ENCODE results near the gene GPR137B. TPM values are rescaled to one million over a fixed set of nuclear protein-coding genes. Genes with fewer than 3 reads are reported as not detected.

GPR137B gene
- total and polyA plus RNA-seq, 2 of the 8 experiments (the other 6 are each of a cell fraction or from before 2014, with no cell fraction given) = 6.9 to 7.7 TPM

GRCh38 chr1:236161230-236161629 lies 18.9 kb downstream of the GPR137B start:
- no peaks in the 10 kb centered on the region for H3K4me1 ChIP-seq (replicated peaks in 1 of 4; ENCODE audit: control insufficient read depth in 3 of 4, insufficient read depth in 4 of 4, low read length in 3 of 4)
- H4K8ac ChIP-seq (ENCODE audit: extremely low read depth, insufficient read depth, low read length) = no peak overlapping the region
- H3K9me3 ChIP-seq (ENCODE audit: insufficient read depth in 2 of 2, low read depth in 1 of 2, low read length in 1 of 2) = peaks cover 15 to 19% of the 10 kb centered on the region in 2 experiments
- no peak overlapping the region for H3K9ac ChIP-seq (replicated peaks in 1 of 4; ENCODE audit: extremely low read depth in 1 of 4, low read depth in 3 of 4, low read length in 3 of 4)
- H3K36me3 ChIP-seq (ENCODE audit: control insufficient read depth in 2 of 4, insufficient read depth in 4 of 4, low read length in 3 of 4) = no peaks in the 10 kb centered on the region; a peak in 1 of 8 replicates
- WGBS, 2 experiments (ENCODE audit: extremely low coverage in 1 of 2, insufficient coverage in 1 of 2, insufficient read length in 1 of 2, insufficient replicate concordance in 2 of 2, low coverage in 1 of 2, low lambda C conversion rate in 2 of 2, missing lambda C conversion rate in 1 of 2) = 80 to 100% methylated on average over 4 to 9 of the region's 9 CpGs
- H3K23ac ChIP-seq (ENCODE audit: insufficient read length) = no peak overlapping the region
- H3K23me2 ChIP-seq (ENCODE audit: low read depth, low read length) = no peaks in the 10 kb centered on the region; the same call in 1 of the 2 replicates
- H3K56ac ChIP-seq (replicated peaks; ENCODE audit: insufficient read length, low read depth, low read length) = no peak overlapping the region
- H3K4me2 ChIP-seq (ENCODE audit: insufficient read depth in 1 of 2, low read depth in 2 of 2, low read length in 2 of 2) = no peak overlapping the region
- H3K27me3 ChIP-seq (replicated peaks in 1 of 4; ENCODE audit: control insufficient read depth in 3 of 4, extremely low read depth in 1 of 4, insufficient read depth in 3 of 4, low read length in 3 of 4) = no peaks in the 10 kb centered on the region
- peaks cover 0 to under 1% of the 10 kb centered on the region in 2 experiments for H4K20me1 ChIP-seq (replicated peaks in 1 of 2; ENCODE audit: control insufficient read depth in 1 of 2, insufficient read depth in 2 of 2, low read length in 2 of 2)
- H2BK120ac ChIP-seq (replicated peaks; ENCODE audit: low read depth, low read length) = no peak overlapping the region
- H3K18ac ChIP-seq (ENCODE audit: extremely low read depth, low read length) = no peak overlapping the region
- H4K91ac ChIP-seq (replicated peaks; ENCODE audit: insufficient read length, low read length) = no peak overlapping the region
- FAIRE-seq = no peak
- ChIA-PET POLR2A (ENCODE audit: partially characterized antibody) (interaction anchor here (1.0 kb wide), 1 partner anchor 10 kb away, joined by 4 read pairs; no protein-coding TSS in a partner anchor), CTCF (ENCODE audit: partially characterized antibody) (no interaction called here)
- H2BK20ac ChIP-seq (ENCODE audit: low read length) = no peak overlapping the region
- no peak overlapping the region for H2BK5ac ChIP-seq (ENCODE audit: low read depth, low read length)
- H3K79me1 ChIP-seq (ENCODE audit: low read depth, low read length) = 0 out of 2 replicates have a peak, but pooled peaks cover 4% of the 10 kb centered on the region
- no peak overlapping the region for H2AFZ ChIP-seq (ENCODE audit: low read length)
- H3K79me2 ChIP-seq (ENCODE audit: control insufficient read depth in 1 of 2, insufficient read depth in 2 of 2, low read length in 2 of 2) = no peaks in the 10 kb centered on the region
- no peak overlapping the region for H4K5ac ChIP-seq (ENCODE audit: insufficient read length, low read depth, low read length)
- no peak for DNase-seq (ENCODE audit: low read depth in 1 of 2, low spot score in 2 of 2)
- H3K27ac ChIP-seq (ENCODE audit: low read depth, low read length) = no peak overlapping the region
- H2AK5ac ChIP-seq (ENCODE audit: low read depth, low read length) = no peak overlapping the region
- H3K14ac ChIP-seq (ENCODE audit: insufficient read length) = no peak overlapping the region
- H3K4ac ChIP-seq (replicated peaks; ENCODE audit: insufficient read length, low read depth, low read length) = no peak overlapping the region
- H3K4me3 ChIP-seq (ENCODE audit: extremely low read depth in 1 of 4, insufficient read depth in 2 of 4, low read depth in 3 of 4, low read length in 4 of 4) = no peak overlapping the region
- no peak overlapping the region for H2BK15ac ChIP-seq (ENCODE audit: low read length)
- H2BK12ac ChIP-seq (ENCODE audit: low read depth, low read length) = no peak overlapping the region
